Vagina (tissue), 2 donors: ENCODE results near the gene SLC39A12.

Experiments
- POLR2AphosphoS5 ChIP-seq, 2 donors: sonication (generic); formaldehyde crosslinking; IDR thresholded peaks; one replicate each; pipeline ENCODE4 v1.9.0; 2017; ENCODE audit warnings: antibody characterized with exemption in 2 of 2, mild to moderate bottlenecking in 2 of 2, low read depth in 1 of 2; ENCODE audit not compliant: insufficient read depth in 1 of 2
- TF ChIP-seq, protein P1 (sequence below), 3 experiments: fragments of 450-650 bp in 2 of 3; fragments of 200-600 bp in 1 of 3; sonication (generic) in 1 of 3; IDR thresholded peaks; one replicate each; pipeline ENCODE4 v1.5.1; 2017 to 2019; ENCODE audit warnings: antibody characterized with exemption in 3 of 3, mild to moderate bottlenecking in 2 of 3, moderate library complexity in 2 of 3

DNA sequence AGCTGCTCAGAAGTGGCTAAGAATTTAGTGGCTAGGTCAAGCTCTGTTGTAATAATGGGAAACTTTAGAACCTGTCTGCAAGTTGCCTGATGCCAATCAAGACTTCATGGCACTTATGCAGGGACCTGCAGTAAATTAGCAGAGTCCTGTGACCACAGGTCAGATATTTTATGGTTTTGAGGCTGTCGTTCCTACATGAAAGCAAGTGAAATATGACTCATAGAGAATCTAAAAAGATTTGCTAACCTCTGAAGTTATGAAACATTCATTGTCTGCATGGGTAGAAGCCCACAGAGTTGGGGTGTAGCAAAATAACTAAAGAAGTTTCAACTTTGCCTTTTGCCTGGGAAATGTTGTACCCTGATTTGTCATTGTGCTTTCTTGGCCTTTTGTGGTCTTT is 32.3 kb downstream of the SLC39A12 start:
- TF ChIP-seq, protein P1, sequence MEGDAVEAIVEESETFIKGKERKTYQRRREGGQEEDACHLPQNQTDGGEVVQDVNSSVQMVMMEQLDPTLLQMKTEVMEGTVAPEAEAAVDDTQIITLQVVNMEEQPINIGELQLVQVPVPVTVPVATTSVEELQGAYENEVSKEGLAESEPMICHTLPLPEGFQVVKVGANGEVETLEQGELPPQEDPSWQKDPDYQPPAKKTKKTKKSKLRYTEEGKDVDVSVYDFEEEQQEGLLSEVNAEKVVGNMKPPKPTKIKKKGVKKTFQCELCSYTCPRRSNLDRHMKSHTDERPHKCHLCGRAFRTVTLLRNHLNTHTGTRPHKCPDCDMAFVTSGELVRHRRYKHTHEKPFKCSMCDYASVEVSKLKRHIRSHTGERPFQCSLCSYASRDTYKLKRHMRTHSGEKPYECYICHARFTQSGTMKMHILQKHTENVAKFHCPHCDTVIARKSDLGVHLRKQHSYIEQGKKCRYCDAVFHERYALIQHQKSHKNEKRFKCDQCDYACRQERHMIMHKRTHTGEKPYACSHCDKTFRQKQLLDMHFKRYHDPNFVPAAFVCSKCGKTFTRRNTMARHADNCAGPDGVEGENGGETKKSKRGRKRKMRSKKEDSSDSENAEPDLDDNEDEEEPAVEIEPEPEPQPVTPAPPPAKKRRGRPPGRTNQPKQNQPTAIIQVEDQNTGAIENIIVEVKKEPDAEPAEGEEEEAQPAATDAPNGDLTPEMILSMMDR (IDR thresholded peaks at IDR 0.05), result no peak
- TF ChIP-seq POLR2AphosphoS5 (IDR thresholded peaks at IDR 0.05; ENCODE audit: insufficient read depth in 1 of 2, low read depth in 1 of 2), result no peak
